Lung microvascular endothelial cell (primary cell): ENCODE measurements around the gene EHD4. TPM values are rescaled to one million over a fixed set of nuclear protein-coding genes. Genes with fewer than 3 reads are reported as not detected.
A peak's percentile ranks its signal among the peaks of the same experiment; 100 is the strongest.

ENCODE experiments used
- DNase-seq, 2 donors: peaks; one replicate each; pipeline versions ENCODE4 v3.0.0 to v3.0.0-alpha.2; 2010; ENCODE audit warnings: low read depth in 2 of 2
- total RNA-seq: library from RNA; depleted of rRNA; stranded (reverse); fragments of >200 nt; gene quantifications from 2 replicates; pipeline ENCODE4 v1.2.1, GENCODE V29; 2014

The EHD4 gene
- total RNA-seq, 1 donor from 2014 or later: 54.6 TPM

DNA sequence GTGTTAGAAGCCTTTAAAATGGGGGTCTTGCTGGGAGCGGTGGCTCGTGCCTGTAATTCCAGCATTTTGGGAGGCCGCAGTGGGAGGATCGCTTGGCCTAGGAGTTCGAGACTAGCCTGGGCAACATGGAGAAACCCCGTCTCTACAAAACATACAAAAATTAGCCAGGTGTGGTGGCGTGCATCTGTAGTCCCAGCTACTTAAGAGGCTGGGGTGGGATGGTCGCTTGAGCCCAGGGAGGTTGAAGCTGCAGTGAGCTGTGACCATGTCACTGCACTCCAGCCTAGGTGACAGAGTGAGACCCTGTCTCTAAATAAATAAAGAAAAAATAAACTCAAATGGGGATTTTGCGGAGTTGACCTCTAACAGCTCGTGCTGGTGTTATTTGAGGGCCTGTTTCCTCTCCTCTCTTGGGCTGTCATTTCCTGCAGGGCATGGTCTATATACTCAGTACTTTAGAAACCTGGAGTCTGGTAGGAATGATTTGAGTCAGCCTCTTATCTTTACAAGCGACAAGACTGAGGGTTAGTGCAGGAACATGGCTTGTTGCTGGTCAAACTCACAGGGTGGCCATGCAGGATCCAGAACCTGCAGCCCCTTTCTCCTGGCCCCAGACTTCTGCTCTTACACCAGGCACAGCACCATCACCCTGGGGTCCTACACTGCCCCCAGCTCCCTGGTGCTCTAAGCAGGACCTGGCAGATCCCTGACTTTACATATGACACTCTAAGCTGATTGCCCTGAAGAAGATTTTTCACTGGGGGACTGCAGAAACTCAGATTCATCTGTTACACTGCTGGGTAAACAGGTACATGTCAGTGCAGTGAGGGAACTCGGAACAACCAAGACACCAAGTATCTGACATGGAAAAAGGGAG is 15.1 kb downstream of the EHD4 start:
- peak; percentile 54 to 72 for DNase-seq

DNA sequence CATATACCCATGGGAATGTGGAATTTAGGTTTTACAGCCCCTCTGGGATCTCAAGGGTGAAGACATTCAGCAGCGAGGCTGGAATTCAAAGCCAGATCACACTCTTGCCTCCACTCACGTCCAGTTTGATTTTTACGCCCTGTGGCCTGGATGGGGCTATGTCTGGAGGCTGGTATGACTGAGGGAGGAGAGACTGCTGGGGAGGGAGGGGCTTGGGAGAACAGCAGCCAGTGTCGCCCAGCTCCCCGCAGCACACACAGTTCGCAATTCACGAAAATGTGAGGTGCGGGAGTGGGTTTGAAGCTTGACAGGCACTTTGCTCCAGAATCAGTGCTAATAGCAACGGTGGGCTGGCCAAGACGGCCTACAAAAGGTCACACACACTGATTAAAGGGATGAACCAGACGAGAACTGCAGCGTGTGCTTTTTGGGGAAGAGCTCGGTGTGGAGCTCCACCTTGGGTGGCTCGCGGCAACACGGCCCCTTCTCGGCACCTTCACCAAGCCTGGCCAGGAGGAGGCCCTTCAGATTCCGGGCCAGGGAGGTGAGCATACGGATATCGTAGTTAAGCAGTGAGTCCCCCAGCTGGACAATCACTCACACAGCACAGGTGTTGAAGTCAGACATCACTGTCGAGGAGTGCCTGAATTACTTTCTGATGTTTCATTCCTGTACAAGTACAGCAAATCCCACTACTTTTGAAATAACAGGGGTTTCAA is 16.4 kb downstream of the EHD4 start:
- DNase-seq: peak; percentile 47 to 54

DNA sequence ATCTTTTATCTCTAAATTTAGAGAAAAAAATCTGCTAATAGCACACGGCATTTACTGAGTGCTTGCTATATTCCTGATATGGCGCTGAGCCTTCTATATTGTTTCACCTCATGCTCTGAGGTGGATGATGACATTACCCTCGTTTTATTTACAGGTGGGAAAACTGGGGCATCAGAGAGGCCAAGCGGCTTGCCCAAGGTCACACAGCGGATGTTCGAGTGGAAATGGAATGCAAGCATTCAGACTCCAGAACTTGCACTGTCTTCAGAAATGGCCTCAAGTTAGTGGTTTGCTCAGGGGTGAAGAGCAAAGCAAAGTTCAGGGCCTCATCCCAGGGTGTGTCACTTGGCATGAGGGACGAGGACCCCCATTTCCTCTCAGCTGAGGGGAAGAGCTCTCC is 17.3 kb downstream of the EHD4 start:
- no peak for DNase-seq

DNA sequence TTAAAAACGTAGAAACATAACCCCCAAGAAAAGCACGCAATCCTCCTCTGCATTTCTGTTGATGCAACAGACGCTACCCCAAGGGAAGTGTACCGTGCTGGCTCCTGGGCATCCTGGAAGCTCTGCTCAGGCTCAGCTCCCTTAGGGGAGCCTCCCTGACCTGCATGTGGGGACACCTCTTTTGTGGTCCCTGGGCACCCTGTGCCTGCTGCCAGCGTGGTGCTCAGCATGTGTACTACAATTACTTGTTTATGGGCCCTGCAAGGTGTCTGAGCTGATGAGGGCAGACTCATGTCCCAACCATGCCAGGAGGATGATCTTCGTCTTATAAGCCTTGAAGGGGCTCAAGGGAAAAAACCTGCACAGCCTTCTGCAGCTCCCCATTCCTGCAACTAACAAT is 18.3 kb downstream of the EHD4 start:
- no peak for DNase-seq

DNA sequence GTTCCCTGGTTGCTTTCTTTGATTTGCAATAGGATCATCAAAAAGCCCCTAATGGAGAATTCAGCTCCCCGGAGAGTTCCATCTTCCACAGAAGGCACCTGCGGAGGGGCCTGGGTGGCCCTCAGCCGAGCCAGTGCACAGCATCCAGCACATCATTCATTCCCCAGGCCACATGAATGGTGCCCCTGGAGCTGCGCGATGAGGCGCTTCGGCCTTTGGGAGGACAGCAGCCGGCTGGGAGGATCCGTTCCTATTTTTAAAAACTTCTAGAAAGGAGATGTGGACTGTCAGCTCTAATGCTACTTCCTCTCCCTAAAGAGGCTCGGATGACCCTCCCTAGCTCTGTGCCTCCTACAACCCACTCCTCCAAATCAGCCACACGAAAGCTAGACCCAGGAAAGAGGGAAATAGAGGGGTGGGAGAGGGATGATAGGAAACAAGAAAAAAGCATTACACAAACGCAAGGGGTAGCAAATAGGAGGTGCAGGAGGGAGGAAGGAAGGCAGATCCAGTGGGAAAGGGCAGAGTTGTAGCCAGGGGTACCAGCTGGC is 20.3 kb downstream of the EHD4 start:
- DNase-seq: no peak

DNA sequence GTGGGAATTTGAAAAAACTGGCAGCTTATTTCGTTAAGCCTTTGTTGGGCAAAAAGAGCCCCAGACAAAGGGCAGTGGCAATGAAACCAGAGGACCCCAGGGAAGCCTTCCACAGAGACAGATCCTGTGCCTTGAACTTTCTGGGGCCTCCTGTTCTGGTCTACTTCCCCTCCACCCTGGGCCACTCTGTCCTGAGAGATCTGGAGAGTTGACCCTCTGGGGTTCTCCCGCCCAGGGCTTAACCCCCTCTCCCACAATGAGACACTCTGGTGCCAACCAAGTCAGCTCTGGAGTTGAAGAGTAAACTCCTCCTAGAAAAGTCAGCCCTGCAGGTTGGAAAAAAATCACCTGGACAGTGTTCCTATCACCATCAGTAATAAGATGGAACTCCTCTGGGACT is 20.8 kb downstream of the EHD4 start:
- DNase-seq: no peak

DNA sequence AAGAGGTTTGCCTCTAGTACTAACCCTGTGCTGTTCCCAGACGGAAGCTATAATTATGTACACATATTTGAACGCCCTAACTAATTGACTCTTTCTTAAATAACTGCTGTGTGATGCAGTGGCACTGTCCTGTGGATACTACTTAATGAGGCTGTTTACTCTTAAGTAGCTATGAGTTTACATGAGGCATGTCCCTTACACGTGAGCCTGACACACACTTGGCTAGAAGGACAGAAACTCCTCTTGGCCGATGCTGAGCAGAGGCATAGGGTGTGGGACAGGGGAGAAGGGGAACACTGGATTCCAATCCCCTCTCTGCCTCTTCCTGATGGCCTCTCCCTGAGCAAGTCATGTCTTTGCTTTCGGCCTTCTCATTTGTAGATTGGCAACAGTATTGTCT is 21.9 kb downstream of the EHD4 start:
- no peak for DNase-seq

DNA sequence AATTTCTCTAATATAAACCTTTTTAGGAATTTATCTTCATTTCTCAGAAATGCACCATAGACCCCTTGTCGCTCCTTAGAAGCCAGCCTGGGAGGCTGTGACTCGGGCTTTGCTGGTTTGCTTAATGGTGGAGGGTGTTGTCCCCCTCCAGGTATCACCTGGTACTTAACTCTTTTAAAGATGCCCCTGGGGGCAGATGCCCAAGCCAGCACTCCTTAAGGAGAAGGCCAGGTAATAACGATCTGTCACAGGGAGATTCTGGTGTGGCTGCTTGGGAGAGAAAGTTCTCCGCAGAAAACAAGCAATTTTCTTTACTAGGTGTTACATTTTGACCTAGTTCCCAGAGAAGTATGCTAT is 22.3 kb downstream of the EHD4 start:
- DNase-seq: no peak

DNA sequence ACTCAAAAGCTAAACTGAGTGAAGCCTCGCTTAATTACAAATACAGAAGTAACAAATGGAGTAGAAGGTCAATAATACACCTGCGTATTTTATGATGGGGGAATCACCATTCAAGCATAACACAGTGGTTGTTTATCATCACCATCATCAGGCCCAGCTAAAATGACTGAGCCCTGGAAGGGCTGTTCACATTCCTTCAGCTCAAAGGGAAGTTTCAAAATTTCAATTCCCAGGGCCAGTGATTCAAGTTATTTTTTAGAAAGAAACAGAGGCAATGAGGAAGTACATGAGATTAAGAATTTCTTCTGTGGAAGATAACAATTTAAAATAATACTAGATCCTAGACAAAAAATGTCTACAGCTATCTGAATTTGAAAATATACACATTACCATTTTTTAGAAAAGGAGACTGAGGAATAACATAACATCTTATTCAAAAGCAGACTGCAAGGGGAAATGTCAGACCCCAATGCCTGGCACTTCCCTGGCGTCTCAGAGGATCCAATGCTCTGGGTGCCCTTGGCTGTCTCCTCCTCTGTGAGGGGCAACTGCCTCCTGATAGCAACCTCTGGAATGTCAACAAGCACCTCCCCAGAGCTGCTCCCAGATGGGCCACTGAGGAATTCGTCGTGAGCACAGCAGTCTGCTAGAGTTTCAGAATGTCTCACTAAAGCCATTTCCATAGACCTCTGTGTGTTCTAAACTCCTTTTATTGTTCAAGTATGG is 22.8 kb downstream of the EHD4 start:
- DNase-seq: no peak

DNA sequence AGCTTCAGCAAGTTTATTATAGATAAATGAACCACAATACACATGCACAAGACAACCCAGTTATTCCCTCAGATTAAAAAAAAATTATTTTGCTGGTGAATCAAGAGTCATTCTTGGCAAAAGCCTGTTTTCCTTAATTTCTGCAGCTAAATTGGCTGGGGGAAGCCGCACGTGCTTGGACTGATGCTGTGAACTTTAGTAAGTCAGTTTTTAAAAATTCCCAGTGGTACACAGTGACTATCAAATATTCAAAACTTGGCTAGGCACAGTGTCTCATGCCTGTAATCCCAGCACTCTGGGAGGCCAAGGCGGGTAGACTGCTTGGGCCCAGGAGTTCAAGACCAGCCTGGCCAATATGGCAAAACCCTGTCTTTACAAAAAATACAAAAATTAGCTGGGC is 23.9 kb downstream of the EHD4 start:
- no peak for DNase-seq

DNA sequence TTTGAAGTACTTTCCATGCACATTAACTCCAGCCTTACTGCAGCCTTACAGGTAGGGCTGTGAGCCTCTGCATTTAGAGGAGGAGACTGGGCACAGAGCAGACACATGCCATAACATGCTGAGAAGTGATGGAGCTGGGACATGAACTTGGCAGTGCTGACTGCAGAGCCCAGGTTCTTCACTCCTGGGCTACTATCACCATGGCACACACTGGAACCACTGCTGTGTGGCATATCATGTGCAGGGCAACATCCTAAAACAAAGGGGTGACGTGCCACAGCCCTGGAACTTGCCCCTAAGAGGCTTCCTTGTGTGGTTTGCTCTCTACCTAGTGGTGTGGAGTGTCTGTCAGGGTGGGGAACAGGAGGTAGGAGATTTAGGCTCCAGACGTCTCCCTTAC is 25.4 kb downstream of the EHD4 start:
- DNase-seq: no peak

DNA sequence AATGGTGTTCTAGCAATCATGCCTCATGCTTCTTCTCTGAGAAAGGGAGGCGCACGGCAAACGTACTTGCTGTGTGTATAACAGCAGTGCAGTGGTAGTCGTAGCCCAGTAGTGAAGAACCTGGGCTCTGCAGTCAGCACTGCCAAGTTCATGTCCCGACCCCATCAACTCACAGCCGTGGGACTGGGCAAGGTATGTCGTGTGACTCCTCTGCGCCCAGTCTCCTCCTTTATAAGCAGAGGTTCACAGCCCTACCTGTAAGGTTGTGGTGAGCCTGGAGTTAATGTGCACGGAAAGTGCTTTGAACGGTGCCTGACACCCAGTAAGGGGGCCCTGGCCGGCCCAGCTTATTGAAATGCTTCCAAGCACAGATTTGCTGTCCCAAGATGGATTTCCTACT is 26.6 kb downstream of the EHD4 start:
- DNase-seq: no peak

DNA sequence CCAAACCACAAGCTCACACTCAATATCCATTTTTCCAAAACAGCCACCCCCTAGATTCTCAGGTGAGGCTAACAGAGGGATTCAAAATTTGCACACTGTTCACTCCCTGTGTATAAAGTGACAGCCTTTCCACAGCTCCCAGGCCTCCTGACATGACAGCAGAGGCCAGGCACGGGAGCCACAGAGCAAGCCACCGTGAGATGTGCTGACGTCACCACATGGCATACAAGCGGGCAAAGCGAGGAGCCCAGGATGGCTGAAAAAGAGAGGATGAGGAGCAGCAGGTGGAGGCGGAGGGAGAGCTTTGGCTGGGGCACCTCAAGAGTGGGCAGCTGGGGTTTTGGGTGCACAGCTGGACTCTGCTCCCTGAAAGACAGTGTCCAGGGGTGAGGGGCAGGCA is 27.1 kb downstream of the EHD4 start:
- DNase-seq: no peak

DNA sequence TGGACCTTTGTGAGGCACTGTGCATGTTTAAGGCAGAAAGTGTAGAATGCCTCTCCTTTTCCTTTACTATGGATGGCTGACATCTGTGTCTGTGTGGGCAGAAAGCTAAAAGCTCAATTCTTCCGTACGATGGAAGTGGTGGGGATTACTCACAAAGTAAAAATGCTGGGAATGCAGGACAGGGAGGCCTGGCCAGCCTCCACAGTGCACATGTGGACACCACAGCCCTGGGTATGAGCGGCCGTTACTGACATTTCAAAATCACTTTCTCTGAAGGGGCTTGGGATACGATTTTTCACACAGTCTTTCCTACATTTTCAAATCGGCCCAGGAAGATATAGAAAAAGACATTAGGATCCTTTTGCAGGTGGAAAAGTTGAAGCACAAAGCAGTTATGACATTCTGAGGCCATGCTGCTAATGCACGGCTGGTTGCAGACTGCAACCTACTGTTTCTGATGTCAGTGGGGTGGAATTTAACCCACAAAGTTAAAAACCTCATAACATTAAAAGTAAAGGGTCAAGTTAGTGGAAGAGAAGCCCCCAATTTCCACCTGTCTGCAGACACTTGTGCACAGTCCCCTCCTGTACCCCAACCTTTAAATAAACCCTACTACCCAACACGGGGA is 27.9 kb downstream of the EHD4 start:
- DNase-seq: peak; percentile 87 to 88

DNA sequence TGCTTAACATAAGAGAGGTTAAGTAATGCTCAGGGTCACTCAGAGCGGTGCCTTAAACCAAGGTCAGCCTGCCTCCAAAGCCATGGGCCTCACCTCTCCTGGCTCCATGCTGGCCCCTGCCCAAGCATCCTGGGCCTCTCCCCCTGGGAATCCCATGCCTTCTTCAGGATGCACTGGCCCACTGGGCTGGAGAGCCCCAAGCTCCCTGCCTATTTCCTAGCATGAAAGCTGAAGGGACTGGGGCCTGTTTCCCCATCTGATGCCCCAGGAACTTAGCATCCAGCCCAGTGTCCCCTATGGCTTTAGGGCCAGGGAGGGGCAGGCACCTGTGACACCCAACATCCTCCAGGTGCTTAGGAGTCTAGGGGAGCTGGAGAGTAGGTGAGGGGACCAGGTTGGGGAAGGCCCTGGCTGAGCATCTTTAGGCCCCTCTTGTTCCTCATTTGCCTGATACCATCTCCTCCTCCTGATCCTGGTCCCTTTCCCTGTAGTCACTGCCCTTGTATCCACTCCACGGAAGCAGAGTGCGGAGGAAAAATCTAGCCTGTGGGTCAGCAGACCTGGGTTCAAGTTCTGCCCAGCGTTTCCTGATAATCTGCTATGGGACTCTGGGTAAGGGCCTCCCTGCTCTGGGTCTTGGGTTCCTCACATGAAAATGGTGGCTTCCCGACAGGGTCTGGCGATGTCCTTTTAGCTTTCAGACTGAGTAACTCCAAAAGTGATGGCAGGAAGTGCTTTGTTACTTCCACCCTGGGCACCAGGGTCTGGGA is 28.6 kb downstream of the EHD4 start:
- no peak for DNase-seq

DNA sequence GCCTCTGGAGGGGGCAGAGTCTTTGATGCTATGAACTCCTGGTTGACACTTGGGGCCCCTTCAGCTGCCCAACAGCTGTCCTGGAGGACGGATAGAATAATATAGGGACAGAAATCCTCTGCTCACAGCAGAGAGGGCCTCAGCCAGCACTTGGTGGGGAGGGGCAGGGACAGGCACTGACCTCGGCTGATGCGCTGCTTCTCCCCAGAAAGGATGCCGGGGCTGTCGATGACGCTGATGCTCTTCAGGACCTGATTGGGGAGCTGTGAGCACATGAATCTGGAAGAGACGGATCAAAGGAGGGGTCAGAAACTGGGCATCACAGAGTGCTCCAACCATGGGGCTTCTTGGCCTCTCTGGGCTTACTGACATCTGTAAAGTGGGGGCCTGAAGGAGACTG is 29.5 kb downstream of the EHD4 start:
- no peak for DNase-seq

DNA sequence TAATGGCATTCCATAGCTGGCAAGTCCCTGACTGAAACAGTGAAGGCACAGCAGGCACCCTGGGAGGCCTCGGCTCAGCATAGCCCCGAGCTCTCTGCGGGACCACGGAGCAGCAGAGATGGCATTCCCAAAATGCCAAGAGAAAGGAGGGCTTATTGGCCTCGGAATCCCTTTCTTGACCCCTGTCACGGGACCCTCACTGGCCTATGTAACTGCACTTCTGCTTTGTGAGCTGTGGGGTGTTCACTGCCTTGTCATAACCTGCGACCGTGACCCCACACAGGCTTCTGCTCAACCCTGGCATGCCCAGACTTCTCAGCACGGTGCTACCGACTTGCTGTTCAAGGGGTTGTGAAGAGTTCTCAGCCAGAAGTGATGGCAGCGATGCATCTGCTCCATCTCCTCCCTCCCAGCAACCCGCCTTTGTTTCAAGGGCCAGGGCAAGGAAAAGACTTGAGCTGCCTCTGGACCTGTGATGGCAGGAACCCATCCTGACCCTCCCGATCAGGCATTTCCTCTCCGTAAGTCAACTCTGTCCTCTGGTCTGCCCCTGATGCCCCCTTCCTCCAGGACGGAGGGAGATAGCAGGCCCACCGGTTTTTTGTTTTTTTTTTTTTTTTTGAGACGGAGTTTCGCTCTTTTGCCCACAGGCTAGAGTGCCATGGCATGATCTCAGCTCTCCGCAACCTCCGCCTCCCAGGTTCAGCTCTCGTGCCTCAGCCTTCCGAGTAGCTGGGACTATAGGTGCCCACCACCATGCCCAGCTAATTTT is 30.5 kb downstream of the EHD4 start:
- DNase-seq: no peak

DNA sequence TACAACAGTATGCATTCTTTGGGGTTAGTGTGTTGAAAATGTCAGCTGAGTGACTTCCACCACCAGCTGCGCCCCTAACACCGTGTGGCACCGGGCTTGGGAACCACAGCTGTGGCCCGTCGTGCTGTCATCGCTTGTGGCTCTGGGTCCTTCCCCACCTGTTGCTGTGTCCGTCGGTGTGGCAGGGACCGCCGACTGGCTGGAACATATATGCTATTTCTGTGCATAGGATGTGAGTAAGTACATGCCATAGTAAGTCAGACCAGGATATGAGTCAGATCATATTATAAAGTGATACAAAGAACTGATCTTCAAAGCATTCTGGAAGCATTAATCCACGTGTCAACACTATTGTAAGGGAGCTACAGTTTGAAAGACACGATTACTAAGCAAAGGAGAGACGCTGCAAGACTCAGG is 31.9 kb downstream of the EHD4 start:
- DNase-seq: peak; percentile 83 to 93

DNA sequence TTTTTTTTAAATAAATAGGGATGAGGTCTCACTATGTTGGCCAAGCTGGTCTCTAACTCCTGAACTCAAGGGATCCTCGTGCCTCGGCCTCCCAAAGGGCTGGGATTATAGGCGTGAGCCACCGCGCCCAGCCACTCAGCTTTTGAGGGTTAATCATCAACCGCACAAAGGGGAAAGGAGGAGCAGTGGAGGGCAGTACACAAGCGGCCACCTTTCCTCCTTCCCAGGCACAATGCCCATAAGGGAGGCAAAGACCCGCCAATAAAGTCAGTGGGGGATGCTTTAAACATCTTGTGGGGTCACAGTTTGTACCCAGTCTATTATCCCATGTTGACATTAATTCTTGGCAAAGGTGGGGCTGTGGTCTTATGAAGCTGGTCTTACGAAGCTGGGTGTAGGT is 32.4 kb downstream of the EHD4 start:
- DNase-seq: no peak

DNA sequence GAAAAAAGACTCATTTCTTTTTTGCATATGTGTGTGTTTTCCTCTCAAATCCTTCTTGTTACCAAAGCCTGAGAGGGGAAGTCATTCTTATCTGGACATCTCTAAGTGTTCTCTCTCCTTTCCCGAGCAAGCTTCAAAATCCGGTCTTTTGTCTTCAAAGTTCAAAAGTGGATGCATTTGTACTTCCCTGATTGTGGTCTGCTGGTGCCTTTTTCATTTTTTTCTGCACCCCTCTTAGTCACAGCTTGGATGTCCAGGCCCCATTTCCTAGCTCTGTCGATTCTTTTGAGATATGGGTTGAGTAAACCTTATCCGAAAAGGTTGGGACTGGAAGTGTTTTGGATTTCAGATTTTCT is 34.8 kb downstream of the EHD4 start:
- peak in 1 of 2 donors; percentile 76 for DNase-seq
